ENCODE measurements around the gene CCN2. TPM values are rescaled to one million over a fixed set of nuclear protein-coding genes. Genes with fewer than 3 reads are reported as not detected.
A peak's percentile ranks its signal among the peaks of the same experiment; 100 is the strongest.

CCN2 gene
- polyA plus RNA-seq, 2 of the 4 experiments (the other 2 are of a cell fraction): 32.0 to 103 TPM

GRCh38 chr6:131954059-131954774 lies 3.0 kb upstream of the CCN2 start (continued):
- TF ChIP-seq ATOH8 (CRISPR knock-in tag; IDR thresholded peaks at IDR 0.05; ENCODE audit: low read depth): no peak
- peak; percentile 36; the same call in 1 of the 2 replicates for TF ChIP-seq ZSCAN20 (CRISPR knock-in tag; IDR thresholded peaks at IDR 0.05)
- no peak for TF ChIP-seq FOSL2 (IDR thresholded peaks at IDR 0.05)
- peak; percentile 36; the same call in 1 of the 2 replicates for TF ChIP-seq FOSL2 (CRISPR knock-in tag; IDR thresholded peaks at IDR 0.05)
- no peak for TF ChIP-seq E2F6 (IDR thresholded peaks at IDR 0.05; ENCODE audit: borderline replicate concordance, low read depth)
- TF ChIP-seq HMGXB4 (CRISPR knock-in tag; IDR thresholded peaks at IDR 0.05; ENCODE audit: borderline replicate concordance): no peak
- TF ChIP-seq HOXB5 (CRISPR knock-in tag; IDR thresholded peaks at IDR 0.05): 0 out of 2 replicates have a peak, but pooled peaks have one; percentile 54
- TF ChIP-seq TP53 (CRISPR knock-in tag; IDR thresholded peaks at IDR 0.05): no peak
- 0 out of 2 replicates have a peak, but pooled peaks have one; percentile 53 for TF ChIP-seq FOXS1 (CRISPR knock-in tag; IDR thresholded peaks at IDR 0.05)
- no peak for TF ChIP-seq TFCP2L1 (CRISPR knock-in tag; IDR thresholded peaks at IDR 0.05)

- H3K4me3 ChIP-seq: no peak overlapping the region
- no peak for ATAC-seq
- ChIA-PET POLR2A (no interaction called here), CTCF (interaction anchor here (0.6 to 1.4 kb wide), 2 partner anchors 28 to 251 kb away, joined by 3 read pairs; no protein-coding TSS in a partner anchor)
- H3K9me3 ChIP-seq: no peaks in the 10 kb centered on the region
- peak overlapping the region; percentile 84 to 97 for H3K27ac ChIP-seq
- H3K4me1 ChIP-seq: peaks cover 56% of the 10 kb centered on the region
- 95% methylated on average over 4 of the region's 4 CpGs for WGBS (ENCODE audit: missing lambda C conversion rate)
- TF ChIP-seq PBX3 (IDR thresholded peaks at IDR 0.05): no peak
- no peak for FAIRE-seq
- no peak overlapping the region for H3K4me2 ChIP-seq
- no peak for DNase-seq (ENCODE audit: low read depth in 1 of 2, low spot score in 1 of 2)
Measured at GRCh38 chr6:131952886-131953509, 1.8 kb upstream of the CCN2 start.

- WGBS (ENCODE audit: missing lambda C conversion rate): 29% methylated on average over 8 of the region's 8 CpGs
- Histone ChIP-seq H3K27ac (peak overlapping the region; percentile 67 to 97), H3K4me1 (peaks cover 60% of the 10 kb centered on the region), H3K4me2 (peak overlapping the region; percentile 68), H3K9me3 (no peaks in the 10 kb centered on the region), H3K4me3 (peak overlapping the region; percentile 90)
- DNase-seq (ENCODE audit: low read depth in 1 of 2, low spot score in 1 of 2): no peak
- TF ChIP-seq JUNB (IDR thresholded peaks at IDR 0.05): no peak
- no peak for TF ChIP-seq NPAS2 (CRISPR knock-in tag; IDR thresholded peaks at IDR 0.05; ENCODE audit: borderline replicate concordance)
- ATAC-seq: no peak
- ChIA-PET POLR2A (interaction anchor here (0.6 to 1.7 kb wide), 19 partner anchors 8 to 719 kb away, joined by 3 to 13 read pairs (median 4); no protein-coding TSS in a partner anchor), CTCF (interaction anchor here (0.7 to 3.6 kb wide), 15 partner anchors 8 to 440 kb away, joined by 3 to 22 read pairs (median 4); no protein-coding TSS in a partner anchor)
- no peak for FAIRE-seq
Measured at GRCh38 chr6:131951576-131952230, 531 bp upstream of the CCN2 start.

Measured in A549 (cell line).